Epidermal melanocyte (primary cell): Measurements from ENCODE around the gene TCP11L2.
A peak's percentile ranks its signal among the peaks of the same experiment; 100 is the strongest.
"Not testable (repeated sequence)": the region's sequence is repeated elsewhere in the genome, so short reads cannot be mapped to it uniquely, and the experiment has no call there.

Experiments used
- DNase-seq: peaks from one replicate; pipeline ENCODE4 v3.0.0; 2011; ENCODE audit warnings: low spot score; ENCODE audit not compliant: insufficient read length

TCP11L2 gene

DNA sequence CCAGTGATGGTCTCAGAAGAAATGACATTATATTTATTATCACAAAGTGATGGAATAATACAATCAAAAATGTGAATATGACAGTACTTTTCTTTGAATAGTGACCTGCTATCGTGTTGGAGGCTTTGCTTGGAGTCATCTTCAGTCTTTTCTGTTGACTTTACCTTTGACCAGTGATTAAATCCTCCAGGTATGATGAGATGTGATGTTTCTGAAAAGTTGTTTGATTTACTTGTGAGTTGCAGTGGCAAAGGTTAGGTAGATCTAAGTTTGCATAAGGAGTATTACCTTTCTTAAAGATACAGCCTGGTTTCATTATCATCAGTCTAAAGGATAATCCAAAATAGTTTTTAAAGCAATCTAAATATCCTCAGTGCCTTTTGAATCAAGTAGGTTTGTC lies 4.6 kb downstream of the TCP11L2 start:
- no peak for DNase-seq

DNA sequence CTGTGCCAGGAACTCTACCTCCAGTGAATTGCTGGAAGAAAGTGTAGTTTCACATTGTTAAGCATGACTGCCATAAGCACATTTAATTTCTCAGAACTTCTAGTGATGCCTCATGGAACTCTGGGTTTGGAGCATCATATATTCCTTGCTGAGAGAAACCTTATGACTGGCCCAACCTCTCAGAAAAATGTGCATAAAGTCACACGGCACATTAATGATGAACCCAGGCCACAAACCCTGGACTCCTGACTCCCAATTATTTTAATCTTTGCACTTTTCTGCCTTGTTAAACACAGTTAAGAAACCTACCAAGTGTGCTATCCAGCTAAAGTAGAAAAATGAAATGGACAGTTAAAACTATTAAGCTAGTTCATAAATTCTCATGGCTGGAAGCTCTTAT lies 5.6 kb downstream of the TCP11L2 start:
- no peak for DNase-seq

DNA sequence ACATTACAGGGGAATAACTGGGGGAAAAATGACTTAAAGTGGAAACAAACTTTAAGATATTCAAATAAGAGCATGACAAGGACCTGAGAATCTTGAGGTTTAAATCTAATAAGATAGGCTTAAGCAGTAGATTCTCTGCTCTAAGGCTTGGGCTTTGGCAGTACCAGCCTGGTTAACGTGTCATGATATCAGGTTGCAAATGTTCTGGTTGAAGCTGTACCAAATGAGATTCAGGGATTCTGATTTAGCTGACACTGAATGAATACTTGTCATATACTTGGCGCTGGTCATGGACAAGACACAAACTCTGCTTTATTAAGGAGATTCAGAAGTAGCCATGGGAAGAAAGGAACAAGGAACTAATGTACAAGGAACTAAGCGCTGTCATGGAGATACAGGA lies 6.1 kb downstream of the TCP11L2 start:
- DNase-seq: no peak

DNA sequence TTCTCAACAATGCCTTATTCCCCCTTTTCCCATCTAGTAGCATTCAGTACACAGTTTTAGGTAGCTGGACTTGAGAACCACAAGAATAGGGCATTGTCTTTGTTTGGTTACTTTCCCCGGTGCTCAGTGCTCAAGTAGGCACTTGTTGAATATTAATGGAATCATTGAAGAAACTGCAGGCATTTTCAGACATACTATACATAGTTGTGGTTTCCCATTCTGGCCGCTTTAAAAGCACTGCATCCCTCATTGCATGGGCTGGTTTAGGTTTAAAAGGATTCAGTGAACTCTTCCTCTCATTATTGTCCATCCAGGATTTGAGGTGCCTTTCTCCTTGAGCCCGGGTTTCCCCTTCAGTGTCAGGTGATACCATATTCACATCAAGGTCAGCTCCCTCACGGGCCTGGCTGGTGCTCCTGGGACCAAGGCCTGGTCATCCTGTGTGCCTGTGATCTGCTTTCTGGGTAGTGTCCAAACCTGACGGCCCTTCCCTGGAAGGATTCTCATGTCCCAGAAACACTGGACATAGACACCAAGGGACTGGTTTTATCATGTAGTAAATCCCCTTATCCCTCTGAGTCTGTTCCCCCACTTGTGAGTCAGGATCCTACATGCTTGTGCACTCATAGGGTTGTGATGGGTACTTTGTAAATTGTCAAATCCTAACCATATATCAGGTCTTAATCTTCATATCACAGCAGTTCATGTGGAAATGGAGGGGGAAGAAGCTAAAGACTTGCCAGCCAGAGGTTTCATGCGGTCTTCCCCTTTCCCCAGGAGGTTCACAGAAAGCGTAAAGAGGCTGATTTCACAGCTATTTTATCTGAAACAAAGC lies 7.4 kb downstream of the TCP11L2 start:
- peak; percentile 72 for DNase-seq

DNA sequence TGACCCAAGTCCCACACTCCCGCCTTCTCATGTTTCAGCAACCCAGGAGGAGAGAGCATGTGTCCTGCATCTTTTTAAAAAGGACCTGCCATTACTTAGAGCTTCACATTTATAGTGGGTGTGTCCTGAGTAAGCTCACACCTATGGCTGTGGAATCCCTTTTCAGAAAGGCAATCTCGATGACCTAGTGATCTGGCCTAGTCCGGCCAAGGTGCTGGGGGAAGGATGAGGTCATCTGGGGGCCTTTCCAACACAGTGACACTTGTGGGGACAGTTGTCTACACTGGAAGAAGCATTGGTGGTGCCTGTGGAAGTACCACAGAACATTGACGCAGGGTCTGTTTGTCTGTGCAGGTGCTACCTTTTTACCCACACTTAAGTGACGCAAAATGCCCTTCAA lies 8.2 kb downstream of the TCP11L2 start:
- no peak for DNase-seq

DNA sequence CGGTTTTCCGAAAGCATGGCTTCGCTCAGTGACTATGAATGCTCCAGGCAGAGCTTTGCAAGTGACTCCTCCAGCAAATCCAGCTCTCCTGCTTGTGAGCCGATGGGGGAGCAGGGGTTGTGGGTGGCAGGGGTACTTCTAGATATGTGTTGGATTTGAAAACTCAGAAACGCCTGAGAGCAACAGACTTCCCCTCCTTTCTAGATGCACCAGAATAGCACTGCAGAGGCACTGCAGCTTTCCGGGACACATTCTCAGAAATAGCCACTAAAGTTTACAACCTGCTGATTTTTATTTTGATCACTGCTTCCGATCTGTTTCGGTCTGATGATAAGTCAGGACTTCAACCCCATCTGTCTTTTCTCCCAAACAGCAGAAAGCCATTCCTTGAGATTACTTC lies 8.6 kb downstream of the TCP11L2 start:
- DNase-seq: no peak

DNA sequence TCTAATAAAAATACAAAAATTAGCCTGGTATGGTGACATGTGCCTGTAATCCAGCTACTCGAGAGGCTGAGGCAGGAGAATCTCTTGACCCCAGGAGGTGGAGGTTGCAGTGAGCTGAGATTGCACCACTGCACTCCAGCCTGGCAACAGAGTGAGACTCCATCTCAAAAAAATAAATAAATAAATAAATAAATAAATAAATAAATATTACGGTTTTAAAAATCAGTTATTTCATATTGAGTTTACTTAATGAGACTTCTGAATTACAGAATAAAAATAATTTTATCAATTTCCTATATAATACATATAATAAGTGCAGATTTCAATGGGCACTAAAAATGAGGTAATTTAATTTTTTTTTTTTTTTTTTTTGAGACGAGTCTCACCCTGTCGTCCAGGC lies 10.9 kb downstream of the TCP11L2 start:
- not testable (repeated sequence) for DNase-seq

DNA sequence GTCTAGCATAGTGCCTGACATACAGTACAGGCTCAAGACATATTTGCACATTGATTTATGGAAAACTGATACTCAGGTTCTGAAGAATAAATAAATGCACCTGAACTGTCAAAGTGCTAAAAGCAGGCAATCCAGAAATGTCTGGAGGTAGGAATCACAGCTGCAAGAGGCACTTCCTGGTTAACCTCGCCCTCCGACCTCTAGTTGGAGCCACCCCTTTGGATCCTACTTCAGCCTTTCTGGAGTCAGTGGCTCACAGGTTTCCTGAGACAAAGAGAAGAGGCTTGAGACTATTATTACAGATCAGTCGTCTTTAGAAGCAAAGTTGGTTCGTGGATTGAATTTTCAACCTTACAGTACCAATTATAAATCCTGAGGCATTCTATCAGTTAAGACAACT lies 13.0 kb downstream of the TCP11L2 start:
- no peak for DNase-seq

DNA sequence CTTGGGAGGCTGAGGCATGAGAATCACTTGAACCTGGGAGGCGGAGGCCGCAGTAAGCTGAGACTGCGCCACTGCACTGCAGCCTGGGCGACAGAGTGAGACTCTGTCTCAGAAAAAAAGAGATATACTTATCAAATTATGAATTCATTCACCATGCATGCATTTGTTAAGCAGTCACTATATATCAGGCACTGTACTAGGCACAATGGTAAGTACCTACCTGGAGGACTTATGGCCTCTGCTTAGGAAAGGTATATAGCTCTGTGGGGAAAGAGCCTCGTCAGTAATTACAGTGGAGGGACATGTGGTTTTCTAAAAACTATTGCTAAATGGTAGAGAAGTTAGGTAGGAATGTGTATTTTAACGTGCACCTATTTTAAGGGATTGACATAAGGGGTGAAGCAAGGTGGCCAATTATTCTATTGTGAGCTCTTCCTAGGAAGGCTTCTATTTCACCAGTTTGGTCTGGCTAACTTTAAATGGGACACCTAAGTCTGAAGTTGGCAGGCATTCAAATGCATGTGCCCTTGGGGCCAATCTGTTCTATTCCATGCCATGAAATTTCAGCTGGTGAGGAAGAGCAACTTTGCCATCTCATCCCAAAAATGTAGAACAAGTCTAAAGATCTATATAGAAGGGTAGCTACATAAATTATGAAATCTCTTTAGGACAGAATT lies 15.0 kb downstream of the TCP11L2 start:
- DNase-seq: no peak

DNA sequence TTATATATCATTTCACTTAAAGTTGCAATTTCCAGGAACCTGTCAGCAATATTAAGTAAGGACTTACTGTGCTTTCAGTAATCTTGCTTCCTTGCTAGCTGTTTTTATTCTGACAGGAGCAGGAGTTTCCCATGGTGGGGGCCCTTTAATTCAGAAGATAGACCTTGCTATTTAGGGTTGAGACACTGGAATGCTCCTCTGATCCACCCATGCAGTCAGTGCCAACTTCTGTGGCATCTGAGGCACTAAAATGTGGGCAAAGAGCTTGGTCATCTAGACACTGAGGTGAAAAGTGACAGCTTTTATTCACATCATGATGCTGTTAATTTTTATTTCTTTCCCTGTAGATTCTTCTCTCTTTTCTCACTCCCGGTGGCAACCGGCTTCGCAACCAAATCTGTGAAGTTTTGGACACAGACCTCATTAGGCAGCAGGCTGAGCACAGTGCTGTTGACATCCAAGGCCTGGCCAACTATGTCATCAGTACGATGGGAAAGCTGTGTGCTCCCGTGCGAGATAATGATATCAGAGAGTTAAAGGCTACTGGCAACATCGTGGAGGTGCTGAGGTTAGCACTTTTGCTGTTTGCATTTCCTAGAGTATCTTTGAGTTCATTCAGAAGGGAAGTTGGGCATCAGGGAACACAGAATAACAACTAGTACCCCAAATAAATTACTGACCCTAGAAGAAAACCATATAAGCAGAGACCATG lies 18.8 kb downstream of the TCP11L2 start:
- no peak for DNase-seq

DNA sequence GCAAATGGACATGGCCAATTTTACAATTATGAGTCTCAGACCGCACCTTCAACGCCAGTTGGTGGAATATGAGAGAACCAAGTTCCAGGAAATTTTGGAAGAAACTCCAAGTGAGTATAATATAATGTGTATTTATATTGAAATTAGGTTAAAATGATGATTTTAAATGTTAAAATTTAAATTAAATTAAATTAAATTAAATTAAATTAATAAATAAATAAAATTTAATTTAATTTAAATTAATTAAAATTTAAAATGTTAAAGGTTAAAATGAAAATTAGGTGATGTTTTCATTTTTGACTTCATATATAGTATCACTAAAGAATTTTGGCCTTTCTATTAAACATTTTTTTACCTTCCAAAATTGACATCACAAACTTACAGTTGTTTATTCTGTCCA lies 21.0 kb downstream of the TCP11L2 start:
- no peak for DNase-seq

DNA sequence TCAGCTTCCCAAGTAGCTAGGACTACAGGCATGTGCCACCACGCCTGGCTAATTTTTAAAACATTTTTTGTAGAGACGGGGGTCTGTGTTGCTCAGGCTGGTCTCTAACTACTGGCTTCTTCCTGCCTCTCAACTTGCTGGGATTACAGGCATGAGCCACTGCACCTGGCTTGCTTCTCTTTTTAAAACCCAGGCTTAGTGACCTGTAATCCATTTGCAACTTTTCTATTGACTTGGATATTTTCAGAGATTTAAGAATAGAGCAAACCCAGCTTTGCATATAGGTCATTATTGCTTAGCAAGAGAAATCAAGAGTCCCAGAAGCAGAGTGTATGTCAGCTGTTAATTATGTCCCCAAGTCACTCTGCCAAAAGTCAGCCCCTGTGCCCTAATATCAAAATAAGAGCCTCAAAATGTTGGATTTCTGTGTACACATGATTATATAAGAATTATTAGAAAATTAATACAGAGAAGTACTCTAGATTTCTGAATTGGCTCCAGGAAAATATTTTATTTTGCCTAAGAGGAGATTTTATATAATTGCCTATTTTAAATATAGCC lies 24.9 kb downstream of the TCP11L2 start:
- no peak for DNase-seq

DNA sequence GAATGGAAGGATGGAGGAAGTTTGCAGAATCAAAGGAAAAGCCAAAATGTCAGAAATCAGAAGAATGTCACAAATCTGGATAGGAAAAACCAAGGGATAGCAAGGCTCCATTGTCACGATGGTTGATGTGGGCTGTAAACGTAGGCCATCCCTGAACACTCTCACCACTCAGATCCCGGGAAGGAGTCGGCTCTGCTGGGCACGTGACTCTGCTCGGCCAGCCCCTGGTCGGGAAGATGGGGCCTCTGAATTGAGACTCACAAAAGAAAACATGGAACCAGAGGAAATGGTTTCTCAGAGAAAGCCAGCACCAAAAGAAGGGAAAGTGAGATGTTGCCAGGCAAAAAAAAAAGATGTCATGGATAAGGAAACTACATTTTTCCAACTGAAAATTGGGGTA lies 26.2 kb downstream of the TCP11L2 start:
- DNase-seq: no peak

DNA sequence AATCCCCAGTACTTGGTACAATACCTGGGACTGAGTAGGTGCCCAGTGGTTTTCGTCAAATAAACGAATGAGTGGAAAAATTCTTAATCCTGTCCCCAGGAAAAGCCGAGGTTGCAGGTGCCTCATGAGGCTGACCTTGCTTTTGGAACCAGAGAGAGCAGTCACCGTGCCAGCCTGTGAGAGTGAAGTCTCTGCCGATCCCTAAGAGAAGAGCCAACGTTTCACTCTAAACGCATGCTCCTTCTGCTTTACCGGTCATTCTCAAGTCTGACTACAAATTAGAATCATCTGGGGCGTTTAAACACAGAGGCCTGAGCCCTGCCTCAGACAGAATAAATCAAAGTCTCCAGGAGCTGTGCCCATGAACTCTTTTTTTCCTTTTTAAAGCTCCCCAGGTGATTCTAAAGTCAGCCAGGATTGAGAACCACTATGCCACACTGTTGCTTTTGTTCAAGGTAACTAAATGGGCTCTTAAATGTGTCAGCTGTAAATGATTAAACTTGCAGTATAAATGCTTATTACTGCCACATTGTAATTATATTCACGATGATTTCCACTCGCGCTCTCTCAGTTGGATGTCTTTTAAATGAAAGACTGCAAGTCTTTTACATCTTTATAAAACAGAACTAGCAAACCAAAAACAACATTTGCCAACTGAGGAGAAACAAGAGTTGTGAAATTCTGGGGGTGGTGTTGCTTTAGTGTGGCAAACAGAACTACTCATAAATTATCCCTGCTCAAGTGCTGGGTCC lies 26.9 kb downstream of the TCP11L2 start:
- DNase-seq: no peak

DNA sequence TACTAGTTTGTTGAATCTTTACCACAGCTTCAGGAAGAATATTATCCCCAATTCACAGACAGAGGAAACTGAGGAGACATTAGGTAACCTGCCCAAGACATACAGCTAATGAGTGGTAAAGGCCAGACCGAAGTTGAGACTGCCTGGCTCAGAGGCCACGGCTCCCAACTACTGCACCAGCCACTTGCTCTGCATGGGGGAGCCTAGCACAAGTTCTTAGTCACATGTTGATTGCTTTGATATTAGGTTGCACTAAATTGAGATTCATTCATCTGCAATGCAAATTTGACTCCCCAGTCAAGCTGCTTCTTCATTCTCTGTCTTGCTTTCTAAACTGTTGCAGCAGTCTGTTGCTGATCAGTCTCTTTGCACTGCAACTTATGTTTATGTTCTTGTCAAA lies 29.1 kb downstream of the TCP11L2 start:
- no peak for DNase-seq

DNA sequence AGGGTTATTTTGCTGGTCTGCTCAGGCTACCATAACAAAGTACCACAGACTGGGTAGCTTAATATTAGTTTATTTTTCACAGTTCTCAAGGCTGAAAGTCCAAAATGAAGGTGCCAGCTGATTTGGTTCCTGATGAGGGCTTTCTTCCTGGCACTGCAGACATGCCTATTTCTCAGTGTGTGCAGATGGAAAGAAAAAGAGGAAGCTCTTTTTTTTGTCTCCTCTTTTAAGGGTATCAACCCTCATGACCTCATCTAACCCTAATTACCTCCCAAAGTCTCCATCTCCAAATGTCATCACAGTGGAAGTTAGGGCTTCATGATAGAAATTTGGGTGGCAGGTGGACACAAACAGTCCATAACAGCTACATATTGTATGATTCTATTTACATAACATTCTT lies 30.0 kb downstream of the TCP11L2 start:
- DNase-seq: no peak

DNA sequence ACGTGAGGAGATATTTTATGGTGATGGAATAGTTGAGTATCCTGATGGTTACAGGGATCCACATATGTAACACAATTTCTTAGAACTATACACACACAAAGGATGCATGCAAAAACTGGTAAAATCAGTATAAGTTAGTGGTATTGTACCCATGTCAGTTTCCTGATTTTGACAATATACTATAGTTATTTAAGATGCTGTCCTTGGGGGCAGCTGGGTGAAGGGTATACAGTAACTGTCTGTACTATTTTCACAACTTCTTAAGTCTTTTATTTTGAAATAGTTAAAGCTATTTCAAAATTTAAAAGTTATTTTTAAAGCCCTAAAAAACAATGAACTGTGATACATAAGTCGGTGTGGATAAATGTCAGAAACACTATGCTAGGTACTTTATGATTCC lies 30.5 kb downstream of the TCP11L2 start:
- DNase-seq: no peak

DNA sequence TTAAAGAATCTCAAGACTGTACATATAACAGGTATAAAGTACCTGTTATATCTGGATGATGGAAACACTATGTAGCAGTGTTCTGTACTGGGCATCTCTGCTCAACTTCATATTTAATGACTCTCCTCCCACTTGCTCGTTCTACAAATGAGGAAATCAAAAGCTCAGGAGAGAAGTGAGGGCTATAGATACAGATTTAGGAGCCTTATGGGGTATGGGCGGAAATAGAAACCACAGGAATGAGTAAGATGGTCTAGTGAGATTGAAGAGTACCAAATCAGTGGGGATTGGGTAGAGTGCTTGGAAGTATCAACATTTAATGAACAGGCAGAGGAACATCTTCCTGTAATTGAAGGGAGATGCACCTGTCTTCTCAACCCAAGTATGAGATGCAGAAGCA lies 31.2 kb downstream of the TCP11L2 start:
- DNase-seq: no peak

DNA sequence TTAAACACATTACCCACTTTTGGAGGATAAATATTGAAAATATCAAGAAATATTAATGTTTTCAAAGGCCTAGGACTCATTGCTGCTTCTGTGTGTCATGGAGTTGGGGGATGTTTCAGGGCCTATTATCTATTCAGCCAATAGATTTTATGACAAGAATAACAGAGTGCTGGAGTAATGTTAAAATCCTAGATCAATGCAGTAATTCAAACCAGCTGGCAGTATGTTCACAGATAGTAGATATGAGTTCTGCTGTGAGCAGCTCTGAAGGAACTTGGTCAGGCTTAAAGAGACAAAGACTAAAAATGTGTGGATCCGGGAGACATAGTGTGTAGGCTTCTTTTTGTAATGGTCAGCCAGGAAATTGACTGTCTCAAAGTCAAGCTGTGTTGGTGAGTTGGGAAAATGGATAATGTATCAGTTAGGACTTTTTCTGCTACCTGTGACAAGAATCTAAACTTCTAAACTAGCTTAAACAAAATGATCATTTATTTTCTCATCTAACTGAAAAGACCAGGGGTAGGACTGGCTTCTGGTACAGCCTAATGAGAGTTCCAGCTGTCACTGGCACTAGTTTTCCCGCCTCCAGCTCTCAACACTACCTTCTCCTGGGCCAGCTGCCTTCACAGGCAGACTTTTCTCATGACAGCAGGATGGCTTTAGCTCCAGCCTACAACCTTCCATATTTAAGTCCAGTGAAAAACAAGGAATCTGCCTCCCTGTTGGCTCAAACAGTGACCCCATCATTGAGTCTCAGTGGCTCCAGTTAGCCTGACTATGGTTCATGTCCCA lies 38.7 kb downstream of the TCP11L2 start:
- DNase-seq: no peak

DNA sequence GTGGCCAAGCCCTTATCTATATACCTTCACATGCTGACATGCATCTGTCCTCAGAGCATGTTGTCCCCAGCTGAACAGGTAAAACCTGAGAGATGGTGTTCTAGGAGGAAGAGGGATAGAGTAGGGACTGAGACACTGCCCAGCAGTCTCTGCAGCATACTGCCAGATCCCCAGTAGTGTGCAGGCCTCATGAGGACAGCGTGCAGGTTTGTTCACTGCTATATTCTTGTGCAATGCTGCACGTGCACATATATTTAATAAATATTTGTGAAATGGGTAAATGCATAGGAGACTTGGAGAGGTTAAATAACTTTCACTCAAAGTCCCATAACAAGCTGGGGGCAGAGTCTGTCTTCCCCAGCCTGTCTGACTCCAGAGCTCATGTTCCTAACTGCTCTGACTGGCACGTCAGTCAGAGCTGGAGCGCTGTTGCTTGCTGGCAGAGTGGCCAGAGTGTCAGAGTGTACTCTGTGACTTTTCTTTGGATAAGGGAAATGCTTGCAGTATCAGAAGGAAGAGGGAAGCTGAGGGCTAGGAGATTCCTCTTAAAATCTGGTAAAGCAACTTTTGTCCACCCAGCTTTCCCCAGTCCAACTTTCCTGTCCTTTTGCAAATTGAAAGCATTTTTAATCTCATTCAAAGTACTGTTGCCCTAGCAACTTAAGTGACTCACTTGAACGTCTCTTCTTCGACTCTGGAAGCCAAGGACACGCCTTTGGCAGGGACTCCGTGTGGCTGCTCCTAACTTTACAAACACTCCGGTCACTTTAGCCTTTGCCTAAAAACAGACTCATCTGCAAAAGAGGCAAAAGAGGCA lies 40.1 kb downstream of the TCP11L2 start:
- no peak for DNase-seq
